GM18499 (cell line): Measurements from ENCODE around the gene SMC6.

Experiments
- ATAC-seq: cut with Tn5 transposase; IDR thresholded peaks from one replicate; pipeline ENCODE4 v1.9.1; 2021; ENCODE audit warnings: moderate number of reproducible peaks; ENCODE audit not compliant: insufficient read depth, unreplicated experiment

The SMC6 gene

DNA sequence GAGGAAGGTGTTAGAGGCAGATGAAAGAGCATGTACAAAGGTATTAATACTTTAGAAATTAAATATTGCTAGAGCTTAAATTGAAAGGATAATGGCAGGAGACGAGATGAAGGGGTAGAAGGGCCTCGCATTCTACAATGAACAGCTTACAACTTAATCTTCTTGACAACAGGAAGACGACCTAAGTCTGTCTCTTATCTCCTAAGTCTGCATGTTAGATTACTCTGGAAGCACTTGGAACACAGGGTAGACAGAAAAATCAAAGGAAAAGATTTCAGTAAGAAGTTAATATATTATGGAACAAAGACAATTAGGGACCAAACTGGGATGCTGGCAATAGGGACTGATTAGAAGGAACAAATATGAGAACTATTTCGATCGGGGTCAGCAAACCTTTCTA lies 34.9 kb downstream of the SMC6 start:
- no peak for ATAC-seq

DNA sequence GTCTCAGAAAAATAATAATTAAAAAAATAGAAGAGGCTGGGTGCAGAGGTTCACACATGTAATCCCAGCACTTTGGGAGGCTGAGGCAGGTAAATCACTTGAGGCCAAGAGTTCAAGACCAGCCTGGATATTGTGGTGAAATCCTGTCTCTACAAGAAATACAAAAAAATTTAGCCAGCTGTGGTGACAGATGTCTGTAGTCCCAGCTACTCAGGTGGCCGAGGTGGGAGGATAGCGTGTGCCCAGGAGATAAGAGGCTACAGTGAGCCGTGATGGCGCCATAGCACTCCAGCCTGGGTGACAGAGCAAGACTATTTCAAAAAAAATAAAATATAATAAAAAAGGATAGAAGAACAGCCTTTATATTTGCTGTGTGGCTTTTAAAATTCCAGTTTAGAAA lies 35.9 kb downstream of the SMC6 start:
- no peak for ATAC-seq

- no peak for ATAC-seq
Observed at GRCh38 chr2:17713291-17713690, 40.3 kb downstream of the SMC6 start.

- no peak for ATAC-seq
Observed at GRCh38 chr2:17710547-17711248, 42.9 kb downstream of the SMC6 start.

DNA sequence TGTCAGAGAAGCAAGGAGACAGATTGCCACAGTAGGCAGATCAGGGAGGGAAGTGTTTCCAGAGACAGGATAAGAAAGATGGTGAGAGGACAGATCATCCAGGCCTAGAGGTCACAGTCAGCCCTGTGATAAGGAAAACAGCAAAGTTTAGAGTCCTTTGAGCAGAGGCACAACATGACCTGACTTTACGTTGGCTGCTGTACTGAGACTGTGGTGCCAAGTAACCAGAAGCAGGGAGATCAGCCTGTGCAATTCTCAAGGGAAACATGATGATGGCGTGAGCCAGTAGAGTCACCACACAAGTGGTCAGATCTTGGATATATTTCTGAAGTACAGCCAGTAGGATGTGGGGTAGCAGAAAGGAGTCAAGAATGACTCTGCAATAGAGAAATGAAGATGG lies 43.7 kb downstream of the SMC6 start:
- no peak for ATAC-seq

DNA sequence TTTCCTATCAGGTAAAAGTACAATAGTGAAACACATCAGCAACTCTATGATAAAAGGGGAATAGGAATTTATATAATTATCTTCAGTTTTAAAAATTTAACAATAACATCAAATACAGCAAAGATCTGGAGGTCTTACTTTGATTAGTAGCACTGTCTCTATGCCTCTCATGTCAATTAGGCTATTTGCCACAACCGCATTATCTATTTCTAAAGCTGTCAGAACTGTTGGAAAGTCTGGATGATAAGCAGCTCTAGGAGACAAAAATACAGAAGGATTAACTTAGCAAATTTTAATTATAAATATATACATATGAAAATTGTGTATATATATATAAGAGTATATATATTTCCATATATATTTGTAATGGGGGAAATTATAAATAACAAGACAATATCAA lies 45.1 kb downstream of the SMC6 start:
- ATAC-seq = no peak

DNA sequence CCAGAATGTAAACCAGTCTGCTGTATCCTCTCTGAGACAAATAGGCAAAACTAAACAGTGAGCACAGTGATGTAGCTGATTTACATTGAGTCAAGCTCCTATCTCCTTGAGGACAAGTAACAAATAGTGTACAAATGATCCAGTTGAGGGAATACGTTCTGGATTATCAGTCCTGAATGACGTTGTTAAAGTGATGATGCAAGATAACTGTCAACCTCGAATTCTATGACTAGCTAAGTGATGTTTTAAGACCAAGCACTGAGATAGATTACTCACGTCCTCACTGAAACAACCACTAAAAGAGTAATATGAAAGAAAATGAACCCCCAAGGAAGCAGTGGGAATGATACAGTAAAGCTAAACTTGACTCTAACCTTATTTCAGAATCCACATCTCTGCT lies 46.8 kb downstream of the SMC6 start:
- no peak for ATAC-seq

DNA sequence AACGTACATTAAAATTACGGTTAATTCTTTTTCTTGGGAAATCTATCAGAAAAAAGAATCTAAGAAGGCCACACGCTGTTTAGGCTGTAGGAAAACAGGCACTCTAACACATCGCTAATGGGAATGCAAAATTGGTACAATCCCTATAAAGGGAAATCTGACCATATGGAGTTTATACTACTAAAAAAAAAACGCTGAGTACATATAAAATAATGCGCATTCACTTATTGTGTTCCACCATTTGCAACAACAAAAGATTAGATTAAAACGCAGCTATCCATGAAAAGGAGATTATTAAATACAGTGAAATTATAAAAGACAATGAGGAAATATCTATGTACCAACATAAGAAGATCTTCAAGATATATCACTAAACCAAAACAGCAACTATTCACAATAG lies 62.8 kb downstream of the SMC6 start:
- ATAC-seq = no peak

DNA sequence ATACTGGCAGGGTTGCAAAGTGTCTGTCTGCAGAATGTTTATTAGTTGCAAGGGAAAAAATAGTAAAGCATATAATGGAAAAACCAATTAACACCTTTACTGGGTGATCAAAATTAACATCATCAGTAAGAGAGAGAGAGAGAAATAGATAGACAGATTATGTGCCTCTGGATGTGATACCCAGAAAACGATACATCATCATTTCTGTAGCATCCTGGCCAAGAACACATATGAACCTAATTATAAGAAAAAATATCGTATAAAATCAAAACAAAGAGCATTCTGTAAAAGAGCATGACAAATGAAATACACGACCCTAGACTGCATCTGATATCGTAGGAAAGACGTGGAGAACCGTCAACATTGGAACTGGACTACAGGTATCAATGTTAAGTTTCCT lies 64.6 kb downstream of the SMC6 start:
- no peak for ATAC-seq

GRCh38 chr2:17688600-17688999 lies 65.0 kb downstream of the SMC6 start:
- ATAC-seq = no peak

DNA sequence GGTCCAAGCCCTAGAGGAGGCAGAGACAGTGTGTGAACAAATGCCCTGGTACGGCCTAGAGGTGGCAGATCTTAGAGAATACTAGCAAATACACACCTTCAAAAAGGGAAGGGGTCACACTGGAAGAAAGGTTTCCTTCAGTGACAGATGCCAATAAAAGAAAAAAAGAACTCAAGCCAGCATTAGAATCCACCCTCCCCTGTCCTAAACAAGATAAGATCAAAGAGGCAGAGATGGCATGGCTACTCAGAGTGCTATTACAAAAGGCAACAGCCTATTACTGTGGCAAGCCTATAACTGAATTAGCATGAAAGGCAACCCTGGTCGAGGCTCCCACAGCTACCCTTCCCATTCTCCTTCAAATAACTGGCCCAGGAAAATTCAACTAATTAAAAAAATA lies 69.6 kb downstream of the SMC6 start:
- ATAC-seq = no peak

DNA sequence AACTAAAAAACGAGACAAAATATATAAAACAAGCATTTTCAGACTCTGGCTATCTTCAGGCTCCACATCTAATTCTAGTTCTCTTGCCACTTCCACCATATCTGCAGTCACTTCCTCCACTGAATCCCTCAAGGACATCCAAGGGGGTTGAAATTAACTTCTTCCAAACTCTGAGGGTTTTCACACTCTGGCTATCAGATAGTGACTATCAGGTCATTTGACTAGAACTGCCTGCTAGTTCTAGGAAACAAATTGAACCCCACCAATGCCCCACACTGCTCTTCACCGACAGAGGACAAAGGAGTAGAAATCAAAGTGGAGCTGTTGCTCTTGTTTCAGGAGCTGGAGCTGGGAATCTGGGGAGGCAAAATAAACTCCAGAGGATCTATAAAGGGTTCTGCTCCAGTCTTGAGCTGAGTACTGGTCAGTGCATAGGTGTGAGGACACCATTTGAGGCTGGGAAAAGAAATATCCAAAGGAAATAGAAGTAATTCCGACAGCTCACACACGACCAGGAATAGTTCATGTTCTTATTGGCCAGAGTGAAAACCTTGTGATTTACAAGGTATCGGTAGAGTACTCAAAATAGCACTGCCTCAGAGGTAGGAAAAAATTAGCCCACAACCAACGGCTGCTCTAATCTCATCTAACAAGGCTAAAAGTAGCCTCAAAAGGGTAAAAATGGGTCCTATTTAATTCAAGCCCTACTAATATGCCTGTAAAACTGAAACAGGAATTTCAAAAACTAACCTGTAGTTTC lies 71.3 kb downstream of the SMC6 start:
- ATAC-seq = no peak

DNA sequence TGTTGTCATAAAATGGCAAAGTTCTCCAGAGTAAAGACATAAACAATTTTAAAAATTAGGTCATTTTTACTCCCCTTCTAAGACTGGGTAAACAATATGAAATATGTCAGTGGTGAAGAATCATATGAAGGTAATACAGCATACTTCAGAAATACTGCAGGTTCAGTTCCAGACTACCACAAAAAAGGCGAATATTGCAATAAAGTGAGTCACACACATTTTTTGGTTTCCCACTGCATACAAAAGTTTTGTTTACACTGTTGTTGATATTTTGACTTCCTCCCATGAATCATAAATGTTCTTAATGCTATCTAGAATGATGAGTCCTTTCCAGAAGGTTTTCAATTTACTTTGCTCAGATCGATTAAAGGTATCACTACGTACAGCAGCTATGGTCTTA lies 73.5 kb downstream of the SMC6 start:
- no peak for ATAC-seq

GRCh38 chr2:17674817-17675216 lies 78.8 kb downstream of the SMC6 start:
- ATAC-seq = no peak

DNA sequence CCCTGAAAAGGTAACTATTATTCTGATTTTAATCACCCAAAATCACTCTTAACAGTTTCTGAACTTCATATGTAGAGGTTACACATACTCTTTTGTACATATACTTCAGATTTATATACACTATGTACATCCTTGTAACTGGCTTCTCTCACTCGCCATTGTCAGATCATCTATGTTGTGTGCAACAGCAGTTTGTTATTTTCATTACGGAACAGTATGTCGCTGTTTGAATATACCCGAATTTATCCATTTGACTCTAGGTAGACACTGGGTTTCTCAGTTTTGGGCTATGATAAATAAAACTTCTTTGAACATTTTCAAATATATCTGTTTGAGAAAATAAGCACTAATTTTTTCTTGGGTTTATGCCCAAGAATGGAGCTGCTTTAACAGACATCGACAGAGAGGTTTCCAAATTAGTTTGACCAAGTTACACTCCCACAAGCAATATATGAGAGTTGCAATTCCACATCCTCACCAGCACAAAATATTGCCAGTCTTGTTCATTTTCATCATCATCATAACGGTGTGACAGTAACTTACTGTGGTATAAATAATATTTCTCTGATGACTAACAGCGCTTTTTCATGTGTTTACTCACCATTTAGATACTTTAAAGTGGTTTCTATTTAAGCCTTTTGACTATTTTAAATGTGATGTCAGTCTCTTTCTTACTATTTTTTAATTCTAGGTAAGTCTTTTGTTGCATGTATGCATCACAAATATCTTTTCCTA lies 80.9 kb downstream of the SMC6 start:
- ATAC-seq = no peak

DNA sequence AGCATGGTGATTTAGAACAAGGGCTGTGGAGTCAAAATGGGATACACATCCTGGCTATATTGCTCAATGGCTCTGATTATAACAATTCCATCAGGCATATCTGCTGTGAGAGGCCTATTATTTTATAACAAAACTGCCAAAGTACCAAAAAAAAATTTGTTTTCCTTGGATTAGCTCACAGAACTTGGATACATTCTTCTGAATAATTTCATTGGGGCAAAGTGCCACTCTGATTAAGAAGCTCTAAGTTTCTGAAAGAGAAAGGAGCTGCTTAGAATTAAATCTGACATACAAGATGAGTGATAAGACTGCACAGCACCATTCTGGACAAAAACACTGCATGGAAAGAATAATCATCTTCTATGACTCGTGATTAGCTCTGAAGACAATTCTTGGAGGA lies 85.7 kb downstream of the SMC6 start:
- no peak for ATAC-seq

DNA sequence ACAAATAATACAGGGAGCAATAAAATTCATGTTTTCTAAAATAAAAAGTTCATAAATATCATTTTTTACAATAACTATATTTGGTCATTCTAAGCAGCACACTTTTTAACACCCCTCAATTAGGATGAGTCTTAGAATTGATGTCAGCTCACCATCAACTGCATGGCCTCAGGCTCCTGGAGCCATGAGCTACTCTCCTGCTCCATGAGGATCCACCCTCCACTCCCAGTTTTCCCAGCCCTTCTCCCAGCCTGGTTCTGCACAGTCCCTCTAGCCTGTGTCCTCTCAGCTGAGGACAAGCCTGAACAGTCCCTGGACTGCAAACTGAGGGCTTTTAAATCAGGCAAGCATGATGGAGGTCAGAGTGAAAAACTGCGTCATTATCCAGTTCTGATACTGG lies 89.1 kb downstream of the SMC6 start:
- no peak for ATAC-seq

GRCh38 chr2:17662723-17663122 lies 90.9 kb downstream of the SMC6 start:
- no peak for ATAC-seq

DNA sequence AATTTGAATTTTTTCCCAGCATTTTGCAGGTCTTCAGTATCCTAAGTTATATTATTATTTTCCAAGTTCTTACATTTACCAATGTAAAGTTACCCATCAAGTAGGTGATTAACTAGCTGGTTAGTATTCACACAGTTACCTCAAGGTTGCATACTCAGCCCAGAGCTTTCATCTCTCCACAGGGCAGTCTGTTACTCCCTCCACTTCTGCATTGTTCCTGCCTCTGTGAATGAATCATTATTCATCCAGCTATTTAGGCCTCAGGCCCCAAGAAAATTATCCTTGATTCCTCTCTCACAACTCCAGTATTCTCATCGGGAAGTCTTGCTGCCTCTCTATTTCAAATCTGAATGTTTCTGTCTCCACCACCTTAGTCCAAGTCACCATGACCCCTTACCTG lies 92.2 kb downstream of the SMC6 start:
- no peak for ATAC-seq

- no peak for ATAC-seq
Observed at GRCh38 chr2:17660219-17660618, 93.4 kb downstream of the SMC6 start.

DNA sequence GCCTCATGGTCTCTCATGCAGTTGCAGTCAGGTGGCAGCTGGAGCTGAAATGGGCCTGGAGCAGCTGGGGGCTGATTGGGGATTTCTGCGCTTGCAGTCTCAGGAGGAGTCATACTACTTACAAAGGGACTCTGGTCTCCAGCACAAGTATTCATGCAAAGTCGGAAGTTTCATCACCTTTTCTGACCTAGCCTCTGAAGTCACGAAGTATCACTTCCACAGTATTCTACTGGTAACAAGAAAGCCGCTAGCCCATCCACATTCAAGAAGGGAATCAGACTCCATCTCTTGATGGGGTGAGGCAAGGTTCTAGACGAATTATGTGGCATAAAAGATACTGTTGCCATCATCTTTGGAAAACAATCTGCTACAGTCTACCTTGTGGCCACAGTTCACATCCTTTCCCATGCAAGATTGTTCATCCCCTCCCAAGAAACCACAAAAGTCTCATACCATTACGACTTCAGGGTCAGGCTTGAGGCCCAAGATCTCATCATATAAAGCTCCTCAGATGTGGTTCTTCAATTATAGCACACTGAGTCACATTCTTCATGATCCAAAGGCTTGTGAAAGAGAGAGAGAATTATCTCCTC lies 95.3 kb downstream of the SMC6 start:
- no peak for ATAC-seq
